ENCODE data around the gene AGAP1.

- TF ChIP-seq EZH2phosphoT487 (IDR thresholded peaks at IDR 0.05): no peak
- no peak for TF ChIP-seq CTCF (IDR thresholded peaks at IDR 0.05)
- no peak for TF ChIP-seq EZH2 (IDR thresholded peaks at IDR 0.05)
These were observed 125.7 kb downstream of the AGAP1 start for GRCh38 chr2:235619544-235619943.

Measured in neural progenitor cell (in vitro differentiated cells).